ENCODE data around the gene FMN2.

The FMN2 gene

DNA sequence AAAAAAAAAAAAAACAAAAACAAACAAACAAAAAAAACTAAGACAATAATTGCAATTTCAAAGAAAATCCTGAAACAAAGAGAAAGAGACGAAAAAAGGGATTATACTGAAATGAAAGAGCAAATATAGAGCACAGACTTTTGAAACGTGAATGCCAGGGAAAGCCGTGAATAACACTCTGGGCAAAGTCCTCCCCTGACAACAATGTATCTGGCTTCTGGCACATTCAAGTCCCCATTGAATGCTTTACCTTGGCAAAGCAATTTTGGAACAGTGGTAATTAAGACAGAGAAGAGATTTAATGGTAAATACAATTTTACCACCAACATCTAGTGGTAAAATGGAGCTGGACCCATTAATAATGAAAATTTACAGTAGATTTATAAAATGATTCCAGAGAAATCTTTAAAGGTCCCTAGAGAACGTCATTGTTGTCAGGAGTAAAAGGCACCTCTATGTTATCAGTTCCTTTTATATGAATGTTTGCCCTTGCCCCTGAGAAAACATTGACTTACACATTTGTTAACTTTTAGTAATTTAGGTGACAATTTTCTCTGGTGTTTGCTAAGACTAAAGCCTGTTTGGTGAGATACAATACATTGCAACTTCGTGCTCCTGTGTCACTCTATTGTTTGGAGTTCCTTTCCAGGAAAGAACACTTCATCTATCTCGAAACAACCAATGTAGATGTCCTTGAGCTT is 430.6 kb downstream of the FMN2 start:
- no peak for DNase-seq (ENCODE audit: low read depth in 2 of 2, low spot score in 1 of 2)

DNA sequence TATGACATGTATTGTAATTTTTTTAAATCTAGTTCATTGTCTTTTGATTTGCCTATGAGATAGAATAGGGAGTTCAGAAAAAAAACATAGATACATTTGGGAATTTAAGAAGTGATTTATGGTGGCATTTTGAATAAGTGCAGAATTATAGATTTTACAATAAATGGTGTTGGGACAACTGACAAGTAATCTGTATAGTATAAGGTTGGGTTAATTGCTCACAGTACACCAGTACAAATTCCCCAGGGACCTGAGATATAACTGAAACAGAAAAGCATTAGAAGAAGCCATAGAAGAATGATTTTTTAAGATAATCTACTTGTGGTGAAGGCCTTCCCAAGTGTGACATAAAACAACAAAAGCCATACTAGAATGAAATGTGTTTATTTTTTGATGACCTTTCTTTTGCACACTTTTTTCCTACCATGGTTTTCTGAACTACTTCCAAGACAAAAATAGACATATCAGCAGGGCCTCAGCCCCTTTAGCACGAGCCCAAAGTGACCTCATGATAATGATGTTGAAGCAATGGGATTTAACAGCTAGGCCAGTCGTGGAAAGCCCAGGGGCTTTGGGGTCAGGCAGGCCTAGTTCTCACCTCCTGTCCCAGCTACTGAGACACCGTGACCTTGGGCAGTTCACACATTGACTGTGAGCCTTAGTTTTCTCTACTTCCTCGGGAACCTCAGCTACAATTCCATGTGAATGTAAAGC is 432.8 kb downstream of the FMN2 start:
- no peak for DNase-seq (ENCODE audit: low read depth in 2 of 2, low spot score in 1 of 2)
